OCI-LY1 (cell line): ENCODE data around the gene CELSR1.

ENCODE experiments used
- H2AFZ ChIP-seq: fragments of 200-600 bp; sonication (generic), shearing (Covaris generic); 2 replicates; pipeline ENCODE4 v1.6.0; 2014; ENCODE audit warnings: antibody characterized with exemption, mild to moderate bottlenecking, low read length
- H3F3A ChIP-seq: fragments of 200-600 bp; sonication (generic), shearing (Covaris generic); 2 replicates; pipeline ENCODE4 v1.6.0; 2014; ENCODE audit warnings: mild to moderate bottlenecking, antibody characterized with exemption, low read length, moderate library complexity; ENCODE audit not compliant: insufficient read depth
- H3K27ac ChIP-seq: fragments of 200-600 bp; sonication (generic); 2 replicates; pipeline ENCODE4 v1.5.1; 2014; ENCODE audit warnings: low read length, mixed run types, mild to moderate bottlenecking, low read depth; ENCODE audit not compliant: poor library complexity, severe bottlenecking
- H3K27me3 ChIP-seq: fragments of 200-600 bp; sonication (generic); 2 replicates; pipeline ENCODE4 v1.6.0; 2014; ENCODE audit warnings: antibody characterized with exemption, mild to moderate bottlenecking, low read length, moderate library complexity; ENCODE audit not compliant: insufficient read depth
- H3K36me3 ChIP-seq: fragments of 200-600 bp; sonication (generic); 2 replicates; pipeline ENCODE4 v1.6.1; 2014; ENCODE audit warnings: mild to moderate bottlenecking, antibody characterized with exemption, low read length, moderate library complexity, mixed read lengths; ENCODE audit not compliant: insufficient read depth
- H3K4me1 ChIP-seq: fragments of 200-600 bp; sonication (generic); 2 replicates; pipeline ENCODE4 v1.5.1; 2014; ENCODE audit warnings: mild to moderate bottlenecking, low read length, moderate library complexity; ENCODE audit not compliant: insufficient read depth, severe bottlenecking
- H3K4me2 ChIP-seq: fragments of 200-600 bp; sonication (generic), shearing (Covaris generic); 2 replicates; pipeline ENCODE4 v1.6.1; 2014; ENCODE audit warnings: low read length
- H3K4me3 ChIP-seq: fragments of 200-600 bp; sonication (generic); 2 replicates; pipeline ENCODE4 v1.5.1; 2014; ENCODE audit warnings: low read length, low read depth, mild to moderate bottlenecking, mixed read lengths; ENCODE audit not compliant: poor library complexity, severe bottlenecking
- H3K79me2 ChIP-seq: fragments of 200-600 bp; shearing (Covaris generic); 2 replicates; pipeline ENCODE4 v1.6.1; 2016; ENCODE audit warnings: mixed run types, low read length, mixed read lengths; ENCODE audit not compliant: insufficient read depth
- H3K9ac ChIP-seq: fragments of 200-600 bp; sonication (generic), shearing (Covaris generic); 2 replicates; pipeline ENCODE4 v1.6.1; 2014; ENCODE audit warnings: mild to moderate bottlenecking, low read length, mixed read lengths
- H3K9me2 ChIP-seq: fragments of 200-600 bp; sonication (generic), shearing (Covaris generic); 2 replicates; pipeline ENCODE4 v1.6.1; 2014; ENCODE audit warnings: low read depth, mild to moderate bottlenecking, low read length, mixed read lengths
- H3K9me3 ChIP-seq: fragments of 200-600 bp; shearing (Covaris generic); 2 replicates; pipeline ENCODE4 v1.6.1; 2014; ENCODE audit warnings: low read length, mixed read lengths
- H4K20me1 ChIP-seq: fragments of 200-600 bp; sonication (generic), shearing (Covaris generic); 2 replicates; pipeline ENCODE4 v1.6.0; 2016; ENCODE audit warnings: mild to moderate bottlenecking, low read length; ENCODE audit not compliant: insufficient read depth
- EZH2 ChIP-seq: fragments of 200-600 bp; sonication (generic), shearing (Covaris generic); IDR thresholded peaks from 2 replicates; pipeline ENCODE4 v1.8.0; 2017; ENCODE audit warnings: borderline replicate concordance, mixed run types, mild to moderate bottlenecking, antibody characterized with exemption, low read length, moderate library complexity, mixed read lengths
- TF ChIP-seq, protein P1 (sequence below): fragments of 200-600 bp; sonication (generic), shearing (Covaris generic); IDR thresholded peaks from 2 replicates; pipeline ENCODE4 v1.5.1; 2017; ENCODE audit warnings: mild to moderate bottlenecking, antibody characterized with exemption, low read length, moderate library complexity, mixed read lengths

Gene CELSR1

GRCh38 chr22:46386312-46386711 lies 151.1 kb downstream of the CELSR1 start:
- H3K9me3 ChIP-seq: no peaks in the 10 kb centered on the region
- no peaks in the 10 kb centered on the region for H3K4me1 ChIP-seq
- H3K27me3 ChIP-seq: no peaks in the 10 kb centered on the region
- no peak overlapping the region for H3K9ac ChIP-seq
- no peak for TF ChIP-seq EZH2
- TF ChIP-seq, protein P1, sequence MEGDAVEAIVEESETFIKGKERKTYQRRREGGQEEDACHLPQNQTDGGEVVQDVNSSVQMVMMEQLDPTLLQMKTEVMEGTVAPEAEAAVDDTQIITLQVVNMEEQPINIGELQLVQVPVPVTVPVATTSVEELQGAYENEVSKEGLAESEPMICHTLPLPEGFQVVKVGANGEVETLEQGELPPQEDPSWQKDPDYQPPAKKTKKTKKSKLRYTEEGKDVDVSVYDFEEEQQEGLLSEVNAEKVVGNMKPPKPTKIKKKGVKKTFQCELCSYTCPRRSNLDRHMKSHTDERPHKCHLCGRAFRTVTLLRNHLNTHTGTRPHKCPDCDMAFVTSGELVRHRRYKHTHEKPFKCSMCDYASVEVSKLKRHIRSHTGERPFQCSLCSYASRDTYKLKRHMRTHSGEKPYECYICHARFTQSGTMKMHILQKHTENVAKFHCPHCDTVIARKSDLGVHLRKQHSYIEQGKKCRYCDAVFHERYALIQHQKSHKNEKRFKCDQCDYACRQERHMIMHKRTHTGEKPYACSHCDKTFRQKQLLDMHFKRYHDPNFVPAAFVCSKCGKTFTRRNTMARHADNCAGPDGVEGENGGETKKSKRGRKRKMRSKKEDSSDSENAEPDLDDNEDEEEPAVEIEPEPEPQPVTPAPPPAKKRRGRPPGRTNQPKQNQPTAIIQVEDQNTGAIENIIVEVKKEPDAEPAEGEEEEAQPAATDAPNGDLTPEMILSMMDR: no peak
- no peaks in the 10 kb centered on the region for H4K20me1 ChIP-seq
- no peaks in the 10 kb centered on the region for H3K9me2 ChIP-seq
- no peak overlapping the region for H3K4me2 ChIP-seq
- H3F3A ChIP-seq: no peaks in the 10 kb centered on the region
- H2AFZ ChIP-seq: no peak overlapping the region
- no peaks in the 10 kb centered on the region for H3K79me2 ChIP-seq
- H3K4me3 ChIP-seq: no peak overlapping the region
- H3K27ac ChIP-seq: no peak overlapping the region
- H3K36me3 ChIP-seq: no peaks in the 10 kb centered on the region

DNA sequence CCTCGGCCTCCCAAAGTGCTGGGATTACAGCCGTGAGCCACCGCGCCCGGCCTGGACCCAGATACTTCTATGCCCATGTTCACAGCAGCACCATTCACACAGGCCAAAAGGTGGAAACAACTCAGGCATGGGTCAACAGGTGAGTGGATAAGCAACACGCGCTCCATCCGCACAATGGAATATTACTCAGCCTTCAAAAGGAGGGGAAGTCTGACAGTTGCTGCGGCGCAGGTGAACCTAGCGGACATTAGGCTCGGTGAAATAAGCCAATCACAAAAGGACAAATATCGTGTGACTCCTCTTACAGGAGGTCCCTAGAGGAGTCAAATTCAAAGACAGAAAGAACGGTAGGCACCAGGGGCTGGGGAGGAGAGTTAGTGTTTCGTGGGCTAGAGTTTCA lies 154.9 kb downstream of the CELSR1 start:
- no peaks in the 10 kb centered on the region for H3K4me1 ChIP-seq
- H3K9me3 ChIP-seq: no peaks in the 10 kb centered on the region
- H3K4me2 ChIP-seq: no peak overlapping the region
- no peak overlapping the region for H3K4me3 ChIP-seq
- TF ChIP-seq, protein P1: no peak
- TF ChIP-seq EZH2: no peak
- H3K79me2 ChIP-seq: no peaks in the 10 kb centered on the region
- H3K36me3 ChIP-seq: no peaks in the 10 kb centered on the region
- no peaks in the 10 kb centered on the region for H4K20me1 ChIP-seq
- no peak overlapping the region for H3K27ac ChIP-seq
- no peak overlapping the region for H3K9ac ChIP-seq
- H2AFZ ChIP-seq: no peak overlapping the region
- no peaks in the 10 kb centered on the region for H3K27me3 ChIP-seq
- H3F3A ChIP-seq: no peaks in the 10 kb centered on the region
- H3K9me2 ChIP-seq: no peaks in the 10 kb centered on the region

- Histone ChIP-seq H3K27ac (no peak overlapping the region), H3K27me3 (no peaks in the 10 kb centered on the region)
These were observed 155.7 kb downstream of the CELSR1 start for GRCh38 chr22:46381731-46382130.

More at GRCh38 chr22:46381731-46382130, 155.7 kb downstream of the CELSR1 start:
- no peaks in the 10 kb centered on the region for H4K20me1 ChIP-seq
- TF ChIP-seq, protein P1: no peak
- TF ChIP-seq EZH2: no peak
- no peak overlapping the region for H3K4me3 ChIP-seq
- H3K4me1 ChIP-seq: no peaks in the 10 kb centered on the region
- no peak overlapping the region for H2AFZ ChIP-seq
- no peaks in the 10 kb centered on the region for H3K9me2 ChIP-seq
- H3F3A ChIP-seq: no peaks in the 10 kb centered on the region
- no peak overlapping the region for H3K4me2 ChIP-seq
- no peak overlapping the region for H3K9ac ChIP-seq
- no peaks in the 10 kb centered on the region for H3K79me2 ChIP-seq
- H3K9me3 ChIP-seq: no peaks in the 10 kb centered on the region
- peaks cover 4% of the 10 kb centered on the region; the same call in 1 of the 2 replicates for H3K36me3 ChIP-seq
